Small intestine (tissue), 7 donors: Measurements from ENCODE around the gene DDX50. TPM values are rescaled to one million over a fixed set of nuclear protein-coding genes. Genes with fewer than 3 reads are reported as not detected.
A peak's percentile ranks its signal among the peaks of the same experiment; 100 is the strongest.

Source experiments
- DNase-seq, 2 donors: peaks; one replicate each; pipeline versions ENCODE4 v3.0.0 to v3.0.0-alpha.2; 2013
- FAIRE-seq: peaks from 2 replicates; lab custom pipeline; 2012; peaks lifted over from hg19 to GRCh38; lab: Jason Lieb, UNC
- H3K27ac ChIP-seq, 3 donors: one replicate each; pipeline ENCODE4 v1.5.1; 2013; ENCODE audit warnings: low read length in 2 of 3, mild to moderate bottlenecking in 2 of 3, control low read depth in 1 of 3, inconsistent platforms in 1 of 3, low read depth in 1 of 3, moderate library complexity in 1 of 3
- H3K27me3 ChIP-seq, 3 donors: one replicate each; pipeline ENCODE4 v1.6.1; 2013; ENCODE audit warnings: low read length in 3 of 3, inconsistent platforms in 1 of 3; ENCODE audit not compliant: control insufficient read depth in 3 of 3, insufficient read depth in 3 of 3
- H3K36me3 ChIP-seq, 3 donors: one replicate each; pipeline ENCODE4 v1.6.1; 2013; ENCODE audit warnings: low read length in 3 of 3, inconsistent platforms in 1 of 3, low read depth in 1 of 3, mild to moderate bottlenecking in 1 of 3, moderate library complexity in 1 of 3; ENCODE audit not compliant: control insufficient read depth in 3 of 3, insufficient read depth in 2 of 3
- H3K4me1 ChIP-seq, 3 donors: one replicate each; pipeline ENCODE4 v1.6.1; 2013; ENCODE audit warnings: low read length in 2 of 3, inconsistent platforms in 1 of 3, low read depth in 1 of 3, mild to moderate bottlenecking in 1 of 3, moderate library complexity in 1 of 3; ENCODE audit not compliant: control insufficient read depth in 3 of 3, insufficient read depth in 2 of 3
- H3K4me3 ChIP-seq, 3 donors: one replicate each; pipeline ENCODE4 v1.5.1; 2013; ENCODE audit warnings: low read length in 3 of 3, control low read depth in 1 of 3, inconsistent platforms in 1 of 3, low read depth in 1 of 3, mild to moderate bottlenecking in 1 of 3, moderate library complexity in 1 of 3
- H3K9me3 ChIP-seq, 2 donors: one replicate each; pipeline ENCODE4 v1.6.1; 2013; ENCODE audit warnings: low read depth in 1 of 2, low read length in 1 of 2; ENCODE audit not compliant: control insufficient read depth in 2 of 2, insufficient read depth in 1 of 2
- WGBS, 3 donors: extraction: QIAGEN DNeasy Blood & Tissue Kit; methylation state at CpG; one replicate each; pipeline ENCODE4 v1.1.7; 2013; 5-methylcytosine and 5-hydroxymethylcytosine counted together
- polyA plus RNA-seq, 4 donors: library from polyadenylated mRNA; stranded (reverse) in 3 of 4; unstranded in 1 of 4; fragments of 200-250 nt in 3 of 4; fragments of 120-200 nt in 1 of 4; gene quantifications; one replicate each; pipeline versions ENCODE4 v1.2.1 to v1.2.3, GENCODE V29; 2013
- donor health status: healthy with polysubstance abuse.
- donor health status: control.
- donor health status: control.
- donor health status: Bipolar disorder and iron deficiency.
- donor health status: healthy.

The DDX50 gene
- polyA plus RNA-seq, 4 donors: 12.3 to 35.1 (median 22.0) TPM

DNA sequence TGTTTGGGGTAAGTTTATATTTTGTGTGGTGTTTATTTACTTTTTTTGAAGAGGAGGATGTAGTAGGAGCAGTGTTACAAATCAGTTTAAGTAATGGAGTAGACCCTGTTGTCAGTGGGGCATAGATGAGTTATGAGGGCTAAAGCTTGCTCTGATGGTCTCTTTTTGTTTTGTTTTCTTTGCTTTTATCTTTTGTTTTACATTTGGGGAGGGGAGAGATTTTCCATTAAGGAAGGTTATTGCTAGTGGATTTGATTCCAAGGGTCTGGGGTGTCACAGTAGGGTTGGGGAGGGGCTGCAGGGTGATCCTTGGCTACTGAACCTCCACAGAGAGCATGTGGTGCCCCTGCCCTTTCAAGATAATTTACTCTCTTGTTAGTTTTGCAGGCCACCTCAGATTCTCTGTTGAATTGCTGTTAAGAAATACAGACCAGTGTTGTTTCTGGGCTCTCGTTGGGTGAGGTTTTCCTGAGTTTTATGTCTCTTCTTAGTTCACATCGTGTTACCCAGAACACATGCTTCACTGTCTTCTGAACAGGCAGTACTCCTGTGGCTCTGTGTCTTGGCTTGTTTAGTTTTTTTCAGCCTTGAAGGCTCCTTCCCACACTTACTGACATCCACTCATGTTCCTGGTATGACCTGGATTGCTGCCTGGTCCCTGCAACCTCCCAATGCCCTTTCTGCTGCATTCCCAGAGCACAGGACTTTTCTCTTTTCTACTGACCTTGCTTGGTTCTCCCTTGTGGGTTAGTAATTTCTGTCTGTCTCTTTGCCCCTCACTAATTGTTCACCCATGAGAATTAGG lies 91.7 kb downstream of the DDX50 start:
- no peak overlapping the region for H3K4me3 ChIP-seq
- no peak for DNase-seq
- H3K27me3 ChIP-seq: no peaks in the 10 kb centered on the region
- peaks cover 2 to 11% (median 5%) of the 10 kb centered on the region in 3 donors for H3K4me1 ChIP-seq
- no peak for FAIRE-seq
- peak overlapping the region in 1 of 3 donors; percentile 1 for H3K27ac ChIP-seq
- 54 to 74% (median 68%) methylated on average over 2 of the region's 2 CpGs for WGBS, 3 donors
- peaks cover 0 to 12% (median 0%) of the 10 kb centered on the region in 3 donors for H3K36me3 ChIP-seq
- no peaks in the 10 kb centered on the region for H3K9me3 ChIP-seq

Other genes with a start within 250 kb of the DDX50 start
- gene CCAR1, start 180.1 kb upstream of the DDX50 start, polyA plus RNA-seq: 10 to 100 TPM; 33.9 to 78.7 (median 54.7) TPM
- 1 to 10 TPM in 2 of 4 donors, under 1 TPM in 1, not detected in 1; 0.81 to 8.7 (median 2.5) TPM for gene STOX1, start 73.8 kb upstream of the DDX50 start, polyA plus RNA-seq
- 10 to 100 TPM; 14.1 to 42.9 (median 28.5) TPM for gene DDX21, start 54.9 kb downstream of the DDX50 start, polyA plus RNA-seq
- 10 to 100 TPM; 10.3 to 19.1 (median 13.3) TPM for gene KIFBP, start 87.5 kb downstream of the DDX50 start, polyA plus RNA-seq
- 100 to 1,000 TPM in 1 of 4 donors, 10 to 100 TPM in 2, 1 to 10 TPM in 1; 8.1 to 155 (median 28.1) TPM for gene SRGN, start 186.8 kb downstream of the DDX50 start, polyA plus RNA-seq
- gene VPS26A, start 222.9 kb downstream of the DDX50 start, polyA plus RNA-seq: 10 to 100 TPM; 34.0 to 58.2 (median 35.1) TPM